Measurements from ENCODE around the gene RGS8.

- TF ChIP-seq, protein P1, sequence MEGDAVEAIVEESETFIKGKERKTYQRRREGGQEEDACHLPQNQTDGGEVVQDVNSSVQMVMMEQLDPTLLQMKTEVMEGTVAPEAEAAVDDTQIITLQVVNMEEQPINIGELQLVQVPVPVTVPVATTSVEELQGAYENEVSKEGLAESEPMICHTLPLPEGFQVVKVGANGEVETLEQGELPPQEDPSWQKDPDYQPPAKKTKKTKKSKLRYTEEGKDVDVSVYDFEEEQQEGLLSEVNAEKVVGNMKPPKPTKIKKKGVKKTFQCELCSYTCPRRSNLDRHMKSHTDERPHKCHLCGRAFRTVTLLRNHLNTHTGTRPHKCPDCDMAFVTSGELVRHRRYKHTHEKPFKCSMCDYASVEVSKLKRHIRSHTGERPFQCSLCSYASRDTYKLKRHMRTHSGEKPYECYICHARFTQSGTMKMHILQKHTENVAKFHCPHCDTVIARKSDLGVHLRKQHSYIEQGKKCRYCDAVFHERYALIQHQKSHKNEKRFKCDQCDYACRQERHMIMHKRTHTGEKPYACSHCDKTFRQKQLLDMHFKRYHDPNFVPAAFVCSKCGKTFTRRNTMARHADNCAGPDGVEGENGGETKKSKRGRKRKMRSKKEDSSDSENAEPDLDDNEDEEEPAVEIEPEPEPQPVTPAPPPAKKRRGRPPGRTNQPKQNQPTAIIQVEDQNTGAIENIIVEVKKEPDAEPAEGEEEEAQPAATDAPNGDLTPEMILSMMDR (IDR thresholded peaks at IDR 0.05): no peak
- TF ChIP-seq POLR2A (IDR thresholded peaks at IDR 0.05): no peak
Observed at GRCh38 chr1:182709855-182710254, 25.5 kb upstream of the RGS8 start.
